BE2C (cell line): ENCODE measurements around the gene CD19.

Experiments used
- DNase-seq: peaks from one replicate; pipeline ENCODE4 v3.0.0-alpha.2; 2020
- H3K27me3 ChIP-seq: fragments of 250-450 bp; sonication (Bioruptor Pico); 2 replicates; pipeline ENCODE4 v1.5.1; 2020; ENCODE audit warnings: mild to moderate bottlenecking
- H3K36me3 ChIP-seq: fragments of 250-450 bp; sonication (Bioruptor Pico); 2 replicates; pipeline ENCODE4 v1.5.1; 2020; ENCODE audit warnings: mild to moderate bottlenecking
- H3K4me1 ChIP-seq: fragments of 250-450 bp; sonication (Bioruptor Pico); 2 replicates; pipeline ENCODE4 v1.5.1; 2020
- H3K4me3 ChIP-seq: 2 replicates; pipeline ENCODE4 v1.5.1; 2011; ENCODE audit warnings: low read depth, low read length
- H3K9me3 ChIP-seq: fragments of 250-450 bp; sonication (Bioruptor Pico); 2 replicates; pipeline ENCODE4 v1.5.1; 2020
- TF ChIP-seq, protein P1 (sequence below): IDR thresholded peaks from 2 replicates; pipeline ENCODE4 v1.5.1; 2012; ENCODE audit warnings: mild to moderate bottlenecking, low read depth, low read length

CD19 gene

DNA sequence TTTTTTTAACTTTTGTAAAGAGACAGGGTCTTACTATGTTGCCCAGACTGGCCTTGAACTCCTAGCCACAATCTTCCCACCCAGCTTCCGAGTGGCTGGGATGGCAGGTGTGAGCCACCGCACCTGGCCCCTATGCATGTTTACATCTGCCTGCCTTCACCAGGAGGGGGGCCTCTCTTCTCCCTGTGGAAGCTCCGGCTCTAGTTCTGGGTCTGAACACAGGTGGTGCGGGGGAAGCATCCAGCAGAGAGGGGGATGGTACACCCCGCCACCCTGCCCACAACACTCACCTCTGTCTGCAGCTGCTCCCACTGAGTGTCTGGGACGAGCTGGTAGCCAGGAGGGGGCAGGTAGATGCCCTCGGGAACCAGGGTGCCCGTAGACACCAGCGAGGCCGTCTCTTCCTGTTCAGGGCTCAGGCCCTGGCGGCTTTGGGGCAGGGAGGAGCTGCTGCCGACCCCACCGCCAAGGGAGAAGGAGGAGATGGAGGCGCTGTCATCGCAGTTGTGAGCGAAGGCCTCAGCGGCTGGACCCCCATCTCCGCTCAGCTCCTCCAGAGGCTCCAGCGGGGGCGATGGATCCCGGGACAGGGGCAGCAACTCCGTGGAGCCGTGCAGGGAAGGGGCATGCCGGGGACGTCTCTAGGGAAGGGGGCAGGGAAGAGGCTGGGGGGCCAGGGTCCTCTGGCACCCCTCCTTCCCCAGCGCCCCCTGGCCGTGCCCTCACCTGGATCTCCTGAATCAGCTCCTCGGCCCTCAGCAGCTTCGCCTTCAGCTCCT lies 17.6 kb upstream of the CD19 start:
- Histone ChIP-seq H3K4me3 (no peak overlapping the region), H3K36me3 (no peaks in the 10 kb centered on the region), H3K4me1 (no peaks in the 10 kb centered on the region), H3K9me3 (no peaks in the 10 kb centered on the region), H3K27me3 (no peaks in the 10 kb centered on the region)
- no peak for DNase-seq
- TF ChIP-seq, protein P1, sequence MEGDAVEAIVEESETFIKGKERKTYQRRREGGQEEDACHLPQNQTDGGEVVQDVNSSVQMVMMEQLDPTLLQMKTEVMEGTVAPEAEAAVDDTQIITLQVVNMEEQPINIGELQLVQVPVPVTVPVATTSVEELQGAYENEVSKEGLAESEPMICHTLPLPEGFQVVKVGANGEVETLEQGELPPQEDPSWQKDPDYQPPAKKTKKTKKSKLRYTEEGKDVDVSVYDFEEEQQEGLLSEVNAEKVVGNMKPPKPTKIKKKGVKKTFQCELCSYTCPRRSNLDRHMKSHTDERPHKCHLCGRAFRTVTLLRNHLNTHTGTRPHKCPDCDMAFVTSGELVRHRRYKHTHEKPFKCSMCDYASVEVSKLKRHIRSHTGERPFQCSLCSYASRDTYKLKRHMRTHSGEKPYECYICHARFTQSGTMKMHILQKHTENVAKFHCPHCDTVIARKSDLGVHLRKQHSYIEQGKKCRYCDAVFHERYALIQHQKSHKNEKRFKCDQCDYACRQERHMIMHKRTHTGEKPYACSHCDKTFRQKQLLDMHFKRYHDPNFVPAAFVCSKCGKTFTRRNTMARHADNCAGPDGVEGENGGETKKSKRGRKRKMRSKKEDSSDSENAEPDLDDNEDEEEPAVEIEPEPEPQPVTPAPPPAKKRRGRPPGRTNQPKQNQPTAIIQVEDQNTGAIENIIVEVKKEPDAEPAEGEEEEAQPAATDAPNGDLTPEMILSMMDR: no peak

DNA sequence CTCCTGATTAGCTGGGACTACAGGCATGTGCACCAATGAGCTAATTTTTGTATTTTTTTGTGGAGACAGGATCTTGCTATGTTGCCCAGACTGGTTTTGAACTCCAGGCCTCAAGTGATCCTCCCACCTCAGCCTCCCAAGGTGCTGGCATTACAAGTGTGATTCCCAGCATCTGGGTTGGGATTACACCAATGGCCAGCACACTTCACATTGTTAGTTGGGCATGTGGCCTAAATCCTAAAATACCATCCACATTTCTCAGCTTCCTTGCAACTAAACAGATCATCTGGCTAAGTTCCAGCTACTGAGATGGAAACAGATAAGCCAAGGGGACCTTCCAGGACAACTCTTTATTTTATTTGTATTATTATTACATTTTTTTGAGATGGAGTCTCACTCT lies 16.6 kb upstream of the CD19 start:
- no peaks in the 10 kb centered on the region for H3K27me3 ChIP-seq
- no peak for DNase-seq
- H3K4me1 ChIP-seq: no peaks in the 10 kb centered on the region
- H3K36me3 ChIP-seq: no peaks in the 10 kb centered on the region
- H3K4me3 ChIP-seq: no peak overlapping the region
- H3K9me3 ChIP-seq: no peaks in the 10 kb centered on the region
- TF ChIP-seq, protein P1: no peak

DNA sequence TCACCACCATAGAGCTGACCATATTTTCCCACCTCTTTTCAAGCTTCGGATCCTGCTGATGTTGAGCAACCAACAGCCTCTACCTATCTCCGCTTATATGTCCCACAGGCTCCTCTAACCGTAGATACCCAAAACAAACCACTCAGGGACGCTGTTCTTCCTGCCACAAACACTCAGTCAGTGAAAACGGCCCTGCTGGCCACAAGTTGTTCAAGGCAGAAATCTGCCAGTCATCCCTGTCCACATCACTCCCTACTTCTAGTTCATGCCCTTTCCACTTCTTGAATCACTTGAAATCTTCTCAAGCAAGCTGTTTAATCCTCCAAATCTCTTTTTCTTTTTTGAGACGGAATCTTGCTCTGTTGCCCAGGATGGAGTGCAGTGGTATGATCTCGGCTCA lies 14.7 kb upstream of the CD19 start:
- H3K4me1 ChIP-seq: no peaks in the 10 kb centered on the region
- DNase-seq: no peak
- H3K36me3 ChIP-seq: no peaks in the 10 kb centered on the region

DNA sequence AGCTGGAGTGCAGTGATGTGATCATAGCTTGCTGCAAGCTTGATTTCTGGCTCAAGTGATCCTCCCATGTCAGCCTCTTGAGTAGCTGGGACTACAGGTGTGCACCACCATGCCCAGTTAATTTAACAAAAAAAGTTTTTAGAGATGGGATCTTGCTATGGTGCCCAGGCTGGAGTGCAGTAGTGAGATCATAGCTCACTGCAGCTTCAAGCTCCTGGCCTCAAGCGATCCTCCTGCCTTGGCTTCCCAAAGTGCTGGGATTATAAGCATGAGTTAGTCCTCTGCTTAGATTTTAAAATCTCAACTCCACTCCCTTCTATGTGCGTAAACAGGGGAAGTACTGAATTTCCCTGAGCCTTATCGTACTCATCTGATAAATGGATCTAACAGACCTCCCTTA lies 13.1 kb upstream of the CD19 start:
- no peaks in the 10 kb centered on the region for H3K27me3 ChIP-seq
- no peak for DNase-seq
- no peaks in the 10 kb centered on the region for H3K36me3 ChIP-seq
- H3K9me3 ChIP-seq: no peaks in the 10 kb centered on the region
- TF ChIP-seq, protein P1: no peak
- H3K4me3 ChIP-seq: no peak overlapping the region
- H3K4me1 ChIP-seq: no peaks in the 10 kb centered on the region

More for the DNA sequence above, 14.7 kb upstream of the CD19 start:
- Histone ChIP-seq H3K4me3 (no peak overlapping the region), H3K27me3 (no peaks in the 10 kb centered on the region), H3K9me3 (no peaks in the 10 kb centered on the region)
- TF ChIP-seq, protein P1: no peak

DNA sequence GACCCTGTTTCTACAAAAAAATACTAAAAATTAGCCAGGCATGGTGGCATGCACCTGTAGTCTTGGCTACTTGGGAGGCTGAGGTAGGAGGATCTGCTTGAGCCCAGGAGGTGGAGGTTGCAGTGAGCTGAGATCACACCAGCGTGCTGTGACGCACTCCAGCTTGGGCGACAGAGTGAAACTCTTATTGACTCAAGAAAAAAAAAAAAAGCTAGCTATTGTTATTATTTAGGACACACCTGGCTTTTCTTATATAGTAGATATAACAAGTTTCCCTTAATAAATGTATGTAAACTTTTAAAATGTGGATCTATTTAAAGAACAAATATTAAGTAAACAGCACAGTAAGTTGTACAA lies 8.6 kb upstream of the CD19 start:
- Histone ChIP-seq H3K9me3 (no peaks in the 10 kb centered on the region), H3K27me3 (no peaks in the 10 kb centered on the region), H3K4me3 (no peak overlapping the region), H3K36me3 (no peaks in the 10 kb centered on the region), H3K4me1 (no peaks in the 10 kb centered on the region)
- TF ChIP-seq, protein P1: no peak
- DNase-seq: no peak

DNA sequence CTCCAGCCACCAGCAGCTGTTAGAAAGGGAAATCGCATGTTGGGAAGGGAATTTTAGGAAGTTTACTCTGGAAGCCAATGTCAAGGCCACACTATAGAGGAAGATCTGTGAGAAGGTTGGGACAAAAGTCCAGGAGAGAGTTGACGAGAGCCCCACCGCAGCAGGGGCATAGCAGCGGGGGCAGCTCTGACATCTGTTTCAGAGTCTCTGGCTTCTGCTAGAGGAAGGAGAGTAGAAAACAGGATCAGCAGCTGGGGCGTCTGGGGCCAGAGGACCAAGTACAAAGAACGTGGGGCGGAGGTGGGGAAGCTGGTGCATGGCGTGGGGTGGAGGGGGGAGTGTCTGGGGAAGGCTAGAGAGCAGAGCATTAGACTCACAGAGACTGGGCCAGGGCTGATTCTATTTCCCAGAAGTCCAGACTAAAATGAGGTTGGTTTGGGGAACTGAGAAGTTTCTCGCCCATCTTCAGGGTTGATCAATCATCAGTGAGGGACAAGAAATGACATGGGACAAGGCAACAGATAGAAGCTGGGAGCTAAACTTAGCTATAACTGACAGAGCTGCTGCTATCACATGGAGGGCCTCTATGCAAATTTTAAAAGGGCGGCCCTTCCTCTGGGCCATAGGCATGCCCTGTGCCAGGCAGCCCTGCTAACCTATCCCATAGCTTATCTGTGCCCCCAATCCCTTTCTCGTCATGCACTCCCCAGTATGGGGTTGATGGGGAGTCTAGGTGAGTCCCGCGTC lies 7.9 kb upstream of the CD19 start:
- no peak for DNase-seq
- no peaks in the 10 kb centered on the region for H3K27me3 ChIP-seq
- TF ChIP-seq, protein P1: no peak
- H3K4me1 ChIP-seq: no peaks in the 10 kb centered on the region
- H3K4me3 ChIP-seq: no peak overlapping the region
- H3K9me3 ChIP-seq: no peaks in the 10 kb centered on the region
- H3K36me3 ChIP-seq: no peaks in the 10 kb centered on the region
